ENCODE data around the gene GTPBP1. TPM values are rescaled to one million over a fixed set of nuclear protein-coding genes. Genes with fewer than 3 reads are reported as not detected.

GTPBP1 gene
- total and polyA plus RNA-seq, 2 of the 13 experiments (the other 11 are each of a cell fraction or from before 2014, with no cell fraction given), result 22.3 to 27.0 TPM

DNA sequence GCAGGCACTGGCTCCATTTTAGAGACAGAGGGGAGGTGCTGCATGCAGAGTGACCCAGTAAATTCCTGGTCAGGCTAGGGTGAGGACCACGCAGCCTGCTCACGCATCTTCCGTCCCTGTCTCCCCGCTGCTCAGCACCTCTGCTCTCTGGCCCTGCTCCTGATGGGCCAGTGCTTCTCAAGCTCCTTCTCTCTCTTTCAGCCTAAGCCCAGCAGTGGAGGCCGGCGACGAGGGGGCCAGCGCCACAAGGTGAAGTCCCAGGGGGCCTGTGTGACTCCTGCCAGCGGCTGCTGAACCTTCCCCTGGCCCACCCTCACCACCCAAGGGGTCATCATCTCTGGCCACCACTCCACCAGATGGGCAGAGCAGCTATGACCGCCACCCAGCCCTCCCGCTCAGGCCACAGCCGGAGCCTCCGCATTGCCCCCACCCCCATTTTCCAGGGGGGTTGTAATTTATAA lies 24.7 kb downstream of the GTPBP1 start:
- peaks cover 11% of the 10 kb centered on the region; the same call in 1 of the 2 replicates for H4K20me1 ChIP-seq (ENCODE audit: insufficient read depth, low read length)
- TF ChIP-seq ZNF160 (CRISPR knock-in tag; IDR thresholded peaks at IDR 0.05), result no peak
- no peak for TF ChIP-seq ZNF441 (CRISPR knock-in tag; IDR thresholded peaks at IDR 0.05; ENCODE audit: borderline replicate concordance)
- no peak for TF ChIP-seq NKX3-1 (CRISPR knock-in tag; IDR thresholded peaks at IDR 0.05)
- no peak for TF ChIP-seq ELK4 (CRISPR knock-in tag; IDR thresholded peaks at IDR 0.05; ENCODE audit: borderline replicate concordance)
- no peak for TF ChIP-seq ZMAT3 (CRISPR knock-in tag; conservative IDR thresholded peaks at IDR 0.05)
- TF ChIP-seq, protein P1, sequence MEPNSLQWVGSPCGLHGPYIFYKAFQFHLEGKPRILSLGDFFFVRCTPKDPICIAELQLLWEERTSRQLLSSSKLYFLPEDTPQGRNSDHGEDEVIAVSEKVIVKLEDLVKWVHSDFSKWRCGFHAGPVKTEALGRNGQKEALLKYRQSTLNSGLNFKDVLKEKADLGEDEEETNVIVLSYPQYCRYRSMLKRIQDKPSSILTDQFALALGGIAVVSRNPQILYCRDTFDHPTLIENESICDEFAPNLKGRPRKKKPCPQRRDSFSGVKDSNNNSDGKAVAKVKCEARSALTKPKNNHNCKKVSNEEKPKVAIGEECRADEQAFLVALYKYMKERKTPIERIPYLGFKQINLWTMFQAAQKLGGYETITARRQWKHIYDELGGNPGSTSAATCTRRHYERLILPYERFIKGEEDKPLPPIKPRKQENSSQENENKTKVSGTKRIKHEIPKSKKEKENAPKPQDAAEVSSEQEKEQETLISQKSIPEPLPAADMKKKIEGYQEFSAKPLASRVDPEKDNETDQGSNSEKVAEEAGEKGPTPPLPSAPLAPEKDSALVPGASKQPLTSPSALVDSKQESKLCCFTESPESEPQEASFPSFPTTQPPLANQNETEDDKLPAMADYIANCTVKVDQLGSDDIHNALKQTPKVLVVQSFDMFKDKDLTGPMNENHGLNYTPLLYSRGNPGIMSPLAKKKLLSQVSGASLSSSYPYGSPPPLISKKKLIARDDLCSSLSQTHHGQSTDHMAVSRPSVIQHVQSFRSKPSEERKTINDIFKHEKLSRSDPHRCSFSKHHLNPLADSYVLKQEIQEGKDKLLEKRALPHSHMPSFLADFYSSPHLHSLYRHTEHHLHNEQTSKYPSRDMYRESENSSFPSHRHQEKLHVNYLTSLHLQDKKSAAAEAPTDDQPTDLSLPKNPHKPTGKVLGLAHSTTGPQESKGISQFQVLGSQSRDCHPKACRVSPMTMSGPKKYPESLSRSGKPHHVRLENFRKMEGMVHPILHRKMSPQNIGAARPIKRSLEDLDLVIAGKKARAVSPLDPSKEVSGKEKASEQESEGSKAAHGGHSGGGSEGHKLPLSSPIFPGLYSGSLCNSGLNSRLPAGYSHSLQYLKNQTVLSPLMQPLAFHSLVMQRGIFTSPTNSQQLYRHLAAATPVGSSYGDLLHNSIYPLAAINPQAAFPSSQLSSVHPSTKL (CRISPR knock-in tag; IDR thresholded peaks at IDR 0.05), result no peak
- TF ChIP-seq CTCF (CRISPR knock-in tag; IDR thresholded peaks at IDR 0.05), result no peak

More for the DNA sequence above, 24.7 kb downstream of the GTPBP1 start:
- intact Hi-C loops (cut with micrococcal nuclease; ENCODE audit: unreplicated experiment) (no loop called here), in situ Hi-C loops (cut with HindIII; ENCODE audit: extremely low pct_ligation_motif_present, low pct_unique_long_range_greater_than_20kb) (no loop called here)
- no peaks in the 10 kb centered on the region for H3K79me2 ChIP-seq (ENCODE audit: insufficient read depth, low read length)
- H3K4me3 ChIP-seq (replicated peaks in 1 of 3; ENCODE audit: insufficient read depth in 1 of 3, low read depth in 2 of 3, low read length in 3 of 3), result no peak overlapping the region
- H3K9ac ChIP-seq (ENCODE audit: insufficient read depth, low read depth, low read length), result no peak overlapping the region
- FAIRE-seq (no peak), ATAC-seq (no peak), DNase-seq (ENCODE audit: low spot score) (no peak)
- H3K27me3 ChIP-seq (ENCODE audit: control insufficient read depth in 1 of 2, insufficient read depth in 2 of 2, low read length in 2 of 2), result no peaks in the 10 kb centered on the region; a peak in 1 of 5 replicates
- WGBS (ENCODE audit: low lambda C conversion rate), result 98% methylated on average over 6 of the region's 13 CpGs
- no peak overlapping the region for H3K4me2 ChIP-seq (ENCODE audit: low read depth, low read length)
- H3K4me1 ChIP-seq (ENCODE audit: insufficient read depth, low read length), result peaks cover 34% of the 10 kb centered on the region
- ChIA-PET CTCF (ENCODE audit: low intra/inter-chr PET ratio, low total read pairs) (no interaction called here), POLR2A (no interaction called here)
- no peaks in the 10 kb centered on the region for H3K9me3 ChIP-seq (ENCODE audit: low read length)
- no TSS peak for BruUV-seq (replicated peaks)
- peaks cover 31 to 53% of the 10 kb centered on the region in 2 experiments for H3K36me3 ChIP-seq (replicated peaks in 1 of 2; ENCODE audit: control insufficient read depth in 1 of 2, insufficient read depth in 2 of 2, low read length in 2 of 2)
- H3K27ac ChIP-seq (ENCODE audit: extremely low read length, insufficient read depth, low read length), result no peak overlapping the region
- no peak overlapping the region for H2AFZ ChIP-seq (ENCODE audit: low read length)
